Purkinje cell (primary cell): Measurements from ENCODE around the gene GIPR. TPM values are rescaled to one million over a fixed set of nuclear protein-coding genes. Genes with fewer than 3 reads are reported as not detected.

ENCODE experiments used
- polyA plus RNA-seq: library from polyadenylated mRNA; unstranded; fragments of >200 nt; fragmentation: Nextera tagmentation; gene quantifications from 2 replicates; pipeline ENCODE4 v1.2.1, GENCODE V29; 2014

GIPR gene, protein sequence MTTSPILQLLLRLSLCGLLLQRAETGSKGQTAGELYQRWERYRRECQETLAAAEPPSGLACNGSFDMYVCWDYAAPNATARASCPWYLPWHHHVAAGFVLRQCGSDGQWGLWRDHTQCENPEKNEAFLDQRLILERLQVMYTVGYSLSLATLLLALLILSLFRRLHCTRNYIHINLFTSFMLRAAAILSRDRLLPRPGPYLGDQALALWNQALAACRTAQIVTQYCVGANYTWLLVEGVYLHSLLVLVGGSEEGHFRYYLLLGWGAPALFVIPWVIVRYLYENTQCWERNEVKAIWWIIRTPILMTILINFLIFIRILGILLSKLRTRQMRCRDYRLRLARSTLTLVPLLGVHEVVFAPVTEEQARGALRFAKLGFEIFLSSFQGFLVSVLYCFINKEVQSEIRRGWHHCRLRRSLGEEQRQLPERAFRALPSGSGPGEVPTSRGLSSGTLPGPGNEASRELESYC
- polyA plus RNA-seq: not detected in 2 replicates

DNA sequence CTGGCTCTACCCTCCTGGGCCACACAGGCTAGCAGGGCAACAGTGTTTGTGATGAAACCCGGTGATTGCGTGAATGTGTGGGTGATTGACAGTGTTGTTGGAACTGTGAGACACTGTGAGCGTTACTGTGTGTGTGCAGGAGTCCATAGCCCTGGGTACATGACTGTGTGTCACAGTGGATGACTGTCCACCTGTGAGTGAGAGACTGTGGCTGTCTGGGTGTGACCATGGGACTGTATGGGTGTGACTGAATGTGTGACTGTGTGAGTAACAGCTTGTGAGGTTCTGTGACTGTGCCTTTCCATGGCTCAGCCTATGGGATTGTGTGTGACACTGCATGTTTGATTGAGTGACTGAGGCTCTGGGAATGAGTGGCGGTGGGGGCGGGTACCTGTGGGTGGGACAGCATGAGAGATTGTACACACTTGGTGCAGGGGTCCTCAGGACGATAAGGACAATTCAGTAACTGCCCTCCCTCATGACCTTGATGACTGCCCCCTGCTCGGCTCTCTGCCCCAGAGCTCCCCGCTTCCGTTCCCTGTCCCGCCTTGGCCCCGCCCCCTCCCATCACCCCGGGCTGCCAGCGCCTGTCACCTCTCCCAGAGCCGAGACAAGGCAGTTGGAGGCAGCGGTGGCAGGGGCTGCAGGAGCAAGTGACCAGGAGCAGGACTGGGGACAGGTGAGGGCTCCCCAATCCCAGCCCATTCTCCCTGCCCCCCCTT is at the start of gene GIPR:
Gene GIPR, plus strand, starts transcription at position 602 of the 722 bp plus-strand sequence. CDS start 1,300 bp downstream, outside the sequence.

DNA sequence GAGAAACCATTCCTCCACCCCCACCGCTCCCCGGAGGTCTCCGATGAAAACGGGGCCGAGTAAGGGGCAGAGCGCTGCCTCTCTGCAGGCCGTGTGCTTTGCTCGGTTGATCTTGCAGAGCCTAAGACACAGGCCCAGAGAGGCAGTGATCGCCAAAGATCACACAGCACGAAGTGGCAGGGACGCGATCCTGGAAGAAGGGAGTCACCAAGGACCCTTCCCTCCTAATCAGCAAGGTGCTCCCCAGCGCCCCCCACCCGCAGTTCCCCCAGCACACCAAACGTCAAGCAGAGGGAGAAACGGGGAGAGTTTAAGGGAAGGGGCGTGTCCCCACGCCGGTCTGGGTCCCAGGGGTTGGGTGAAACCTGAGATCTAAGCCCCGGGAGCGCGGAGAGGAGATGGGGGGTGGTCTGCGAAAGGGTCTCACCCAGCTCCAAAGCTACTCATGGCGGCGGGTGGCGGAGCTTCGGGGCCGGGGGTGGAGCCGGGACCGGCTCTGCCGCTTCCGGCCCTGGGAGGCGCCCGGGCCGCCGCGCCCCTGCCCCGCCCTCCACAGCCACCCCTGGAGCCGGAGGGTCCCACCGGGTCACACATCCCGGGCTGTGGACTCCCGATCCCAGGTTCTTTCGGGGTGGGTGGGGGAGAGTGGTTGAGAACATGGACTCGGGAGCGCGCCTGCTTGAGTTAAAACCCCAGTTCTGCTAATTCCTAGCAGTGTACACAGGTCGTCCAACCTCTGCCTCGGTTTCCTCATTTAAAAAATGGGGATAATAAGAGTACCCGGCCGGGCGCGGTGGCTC is 28.9 kb upstream of the GIPR start, which contains the start of gene EML2:
Gene EML2, minus strand, starts transcription at position 468 of the 800 bp plus-strand sequence. Its CDS starts 21 bp downstream, at position 447.

DNA sequence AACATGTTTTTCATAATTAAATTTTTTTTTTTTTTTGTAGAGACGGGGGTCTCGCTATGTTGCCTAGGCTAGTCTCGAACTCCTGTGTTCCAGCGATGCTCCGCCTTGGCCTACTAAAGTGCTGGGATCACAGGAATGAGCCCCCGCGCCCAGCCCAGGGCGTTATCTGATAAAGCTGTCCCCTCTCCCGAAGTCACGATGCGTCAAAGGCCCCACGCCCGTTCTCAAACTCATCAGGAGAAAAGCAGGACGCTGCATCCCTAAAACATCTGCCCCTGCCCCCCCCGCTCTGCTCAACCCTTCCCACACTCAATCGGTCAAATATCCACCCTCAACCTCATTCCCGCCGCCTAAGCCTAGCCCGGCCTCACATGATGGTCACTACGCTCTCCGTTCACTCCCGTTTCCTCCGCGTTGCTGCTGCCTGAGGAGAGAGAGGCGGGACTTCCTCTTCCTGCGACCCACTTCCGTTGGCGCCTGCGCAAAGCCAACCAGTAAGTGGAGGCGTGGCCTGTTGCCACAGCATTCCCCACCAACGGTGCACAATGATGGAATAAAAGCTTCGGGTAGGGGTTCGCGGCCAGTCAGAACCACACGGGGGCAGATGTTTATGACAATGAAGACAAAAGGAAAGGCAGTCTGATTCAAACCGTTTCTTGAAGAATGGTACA is 23.6 kb downstream of the GIPR start, which contains the start of gene SNRPD2:
Gene SNRPD2, minus strand, starts transcription at position 438 of the 671 bp plus-strand sequence. Its CDS starts 65 bp downstream, at position 373.

DNA sequence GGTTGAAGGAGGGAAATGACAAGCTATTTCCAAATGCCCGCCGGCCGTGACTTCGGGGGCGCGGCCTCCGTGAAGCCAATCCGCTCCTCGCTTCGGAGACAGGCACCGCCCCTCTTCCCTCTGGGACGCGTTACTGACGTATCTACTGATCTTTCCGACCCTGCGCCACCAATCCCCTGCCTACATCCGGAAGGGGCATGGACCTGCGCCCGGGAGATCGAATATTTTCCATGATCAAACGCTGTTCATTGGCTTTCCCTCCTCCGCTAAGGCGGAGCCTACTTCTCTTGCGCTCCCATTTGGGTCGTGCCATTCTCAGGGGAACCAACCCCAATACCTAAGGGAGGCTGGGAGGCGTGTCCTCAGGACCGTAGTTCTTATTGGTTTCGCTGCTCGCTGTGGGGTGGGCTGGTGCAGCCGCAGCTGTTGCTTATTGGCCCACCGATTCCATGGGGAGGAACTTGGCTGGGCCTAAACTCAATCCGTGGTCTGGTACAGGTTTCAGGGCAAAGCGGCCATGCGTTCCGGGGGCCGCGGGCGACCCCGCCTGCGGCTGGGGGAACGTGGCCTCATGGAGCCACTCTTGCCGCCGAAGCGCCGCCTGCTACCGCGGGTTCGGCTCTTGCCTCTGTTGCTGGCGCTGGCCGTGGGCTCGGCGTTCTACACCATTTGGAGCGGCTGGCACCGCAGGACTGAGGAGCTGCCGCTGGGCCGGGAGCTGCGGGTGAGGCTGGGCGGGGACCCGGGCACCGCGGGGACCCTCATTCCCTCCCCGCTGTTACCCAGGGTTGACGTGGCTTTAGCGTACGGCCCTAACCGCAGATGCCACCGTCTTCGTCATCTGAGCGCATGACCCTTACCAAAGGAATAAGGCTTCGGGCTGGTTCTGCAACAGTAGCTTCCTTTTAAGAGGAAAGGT is 24.4 kb downstream of the GIPR start, which contains the start of gene QPCTL:
Gene QPCTL, plus strand, starts transcription at position 480 of the 919 bp plus-strand sequence. Its CDS starts 38 bp downstream, at position 518.

DNA sequence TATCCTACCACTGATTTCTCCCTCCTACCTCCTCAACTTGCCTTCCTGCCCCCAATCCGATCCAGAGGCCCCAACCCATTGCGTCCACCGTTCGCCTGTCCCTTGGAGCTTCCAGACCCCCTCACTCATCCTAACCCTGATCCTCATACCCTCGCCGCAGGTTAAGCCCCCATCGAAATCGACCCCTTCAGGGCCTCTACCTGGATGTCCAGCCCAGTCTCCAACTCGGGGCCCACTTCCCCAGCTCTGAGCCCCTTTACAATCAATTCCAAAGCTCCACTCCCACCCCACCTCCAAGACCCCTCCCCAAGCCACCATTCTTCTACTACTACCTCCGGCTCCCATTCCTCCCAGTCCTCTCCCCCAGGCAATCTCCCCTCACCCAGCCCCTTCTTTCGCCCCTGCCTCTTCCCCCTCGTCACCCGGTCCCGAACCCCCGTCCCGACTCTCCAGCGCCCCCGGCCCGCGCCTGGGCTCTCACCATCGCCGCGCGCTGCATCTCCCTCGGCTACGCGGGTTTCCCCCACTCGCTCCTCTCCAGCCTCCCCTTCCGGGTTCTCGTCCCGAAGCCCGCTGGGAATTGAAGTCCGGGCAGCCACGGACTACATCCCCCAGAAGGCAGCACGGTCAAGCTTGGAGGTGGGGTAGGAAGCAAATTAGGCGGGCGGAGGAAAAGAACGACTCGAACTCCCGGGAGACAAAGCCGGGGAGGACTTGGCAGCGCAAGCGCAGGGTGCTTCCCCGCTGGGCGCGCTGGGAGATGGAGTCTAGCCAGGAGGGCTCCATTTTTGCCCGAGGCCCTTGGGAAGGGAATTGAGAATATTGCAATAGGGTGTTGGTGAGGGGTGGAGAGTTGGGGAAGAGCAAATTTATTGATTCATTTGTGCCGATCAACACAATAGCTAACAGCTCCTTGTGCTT is 62.6 kb downstream of the GIPR start, which contains the start of gene FBXO46:
Gene FBXO46, minus strand, starts transcription at position 529 of the 921 bp plus-strand sequence. CDS start 17,401 bp downstream, outside the sequence.

Other genes with a start within 250 kb of the GIPR start
- 21.0 and 25.6 TPM in 2 replicates for gene ERCC1, start 244.3 kb upstream of the GIPR start, polyA plus RNA-seq
- gene FOSB, start 200.2 kb upstream of the GIPR start, polyA plus RNA-seq: not detected in 2 replicates
- gene RTN2, start 171.2 kb upstream of the GIPR start, polyA plus RNA-seq: 1.6 TPM in 1 of 2 replicates, not detected in the other
- 0.30 TPM in 1 of 2 replicates, not detected in the other for gene PPM1N, start 169.8 kb upstream of the GIPR start, polyA plus RNA-seq
- not detected in 2 replicates for gene VASP, start 160.7 kb upstream of the GIPR start, polyA plus RNA-seq
- gene OPA3, start 83.4 kb upstream of the GIPR start, polyA plus RNA-seq: 0.65 and 0.97 TPM in 2 replicates
- not detected in 2 replicates for gene GPR4, start 66.0 kb upstream of the GIPR start, polyA plus RNA-seq
- 0.40 TPM in 1 of 2 replicates, not detected in the other for gene EML2, start 28.8 kb upstream of the GIPR start, polyA plus RNA-seq
- gene SNRPD2, start 23.7 kb downstream of the GIPR start, polyA plus RNA-seq: 825 and 870 TPM in 2 replicates
- gene QPCTL, start 24.4 kb downstream of the GIPR start, polyA plus RNA-seq: 0.39 and 1.7 TPM in 2 replicates
- gene FBXO46, start 62.7 kb downstream of the GIPR start, polyA plus RNA-seq: 0.42 and 0.56 TPM in 2 replicates
- not detected in 2 replicates for gene MEIOSIN, start 65.2 kb downstream of the GIPR start, polyA plus RNA-seq
- gene SIX5, start 101.0 kb downstream of the GIPR start, polyA plus RNA-seq: not detected in 2 replicates
- gene DMPK, start 114.3 kb downstream of the GIPR start, polyA plus RNA-seq: 0.67 and 1.2 TPM in 2 replicates
- gene DMWD, start 124.6 kb downstream of the GIPR start, polyA plus RNA-seq: 5.3 and 6.8 TPM in 2 replicates
- not detected in 2 replicates for gene RSPH6A, start 147.1 kb downstream of the GIPR start, polyA plus RNA-seq
- gene SYMPK, start 194.9 kb downstream of the GIPR start, polyA plus RNA-seq: 0.63 and 1.2 TPM in 2 replicates
- not detected in 2 replicates for gene FOXA3, start 196.1 kb downstream of the GIPR start, polyA plus RNA-seq
- 0.77 and 1.9 TPM in 2 replicates for gene IRF2BP1, start 217.9 kb downstream of the GIPR start, polyA plus RNA-seq
- 2.1 and 4.6 TPM in 2 replicates for gene MYPOP, start 234.4 kb downstream of the GIPR start, polyA plus RNA-seq
- gene NANOS2, start 246.6 kb downstream of the GIPR start, polyA plus RNA-seq: not detected in 2 replicates